Endometrial microvascular endothelial cells (primary cell): ENCODE results near the gene KLF5. TPM values are rescaled to one million over a fixed set of nuclear protein-coding genes. Genes with fewer than 3 reads are reported as not detected.

Experiments
- in situ Hi-C: cut with HindIII; loops from 2 replicates; pipeline ENCODE4 v1.10.0; 2017; ENCODE audit warnings: low sequenced_read_pairs, low pct_unique_long_range_greater_than_20kb; ENCODE audit errors: inconsistent ontology term
- total RNA-seq: library from RNA; depleted of rRNA; stranded (reverse); fragments of >200 nt; gene quantifications from one replicate; pipeline ENCODE4 v1.2.3, GENCODE V29; 2015; ENCODE audit errors: inconsistent ontology term

KLF5 gene
- total RNA-seq, 1 donor from 2014 or later, result 1.1 TPM

GRCh38 chr13:73109288-73109899 lies 50.6 kb downstream of the KLF5 start:
- in situ Hi-C loops, result no loop called here

DNA sequence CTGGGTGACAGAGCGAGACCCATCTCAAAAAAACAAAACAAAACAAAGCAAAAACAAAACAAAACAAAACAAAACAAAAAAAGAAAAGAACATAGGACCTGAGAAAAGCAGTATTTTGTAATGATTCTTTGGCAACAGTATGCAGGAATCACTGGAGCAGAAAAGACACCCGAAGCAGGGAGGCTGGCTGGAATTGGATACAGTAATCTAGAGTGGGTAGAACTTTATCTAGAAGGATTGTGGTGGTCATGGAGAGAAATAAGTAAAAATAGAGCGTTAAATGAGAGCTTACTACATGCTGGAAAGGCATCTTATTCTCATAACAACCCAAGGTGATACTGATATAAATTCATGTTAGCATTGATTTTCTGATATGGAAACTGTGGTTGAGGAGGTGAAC lies 51.2 kb downstream of the KLF5 start:
- in situ Hi-C loops, result no loop called here

- in situ Hi-C loops, result no loop called here
Observed at GRCh38 chr13:73110814-73111213, 52.0 kb downstream of the KLF5 start.

DNA sequence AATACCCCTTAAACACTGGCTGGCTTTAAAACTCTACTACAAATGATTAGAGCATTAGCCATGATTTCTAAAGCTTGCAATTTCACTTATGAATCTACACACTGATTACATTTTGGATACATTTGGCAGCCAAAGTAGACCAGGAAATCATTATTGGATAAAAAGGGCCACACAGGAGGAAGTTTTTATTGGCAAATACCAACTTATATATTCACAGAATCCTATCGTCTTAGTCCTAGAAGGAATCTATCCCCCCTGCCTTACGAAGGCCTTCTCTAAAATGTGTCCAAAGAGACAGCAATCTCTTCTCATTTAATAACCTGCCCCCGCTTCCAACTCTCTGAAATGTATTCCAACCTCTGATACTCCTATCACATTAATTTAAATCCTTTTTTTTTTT lies 52.5 kb downstream of the KLF5 start:
- in situ Hi-C loops, result no loop called here

DNA sequence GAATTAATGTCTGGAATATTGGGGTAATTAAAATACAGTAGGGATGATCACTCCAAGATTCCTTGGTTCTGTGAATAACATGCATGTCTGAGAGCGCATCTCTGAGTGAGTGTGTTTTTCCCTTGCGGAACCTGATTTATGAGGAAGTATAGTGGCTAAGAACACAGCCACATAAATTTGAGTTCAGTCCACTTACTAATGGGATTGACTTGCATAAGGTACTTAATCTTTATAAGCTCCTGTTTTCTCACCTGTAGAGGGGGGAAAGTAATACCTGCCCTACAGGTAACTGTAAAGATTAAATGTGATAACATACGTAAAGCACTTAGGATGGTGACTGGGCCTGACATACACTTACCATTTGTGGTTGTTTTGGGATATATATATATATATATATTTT lies 60.8 kb downstream of the KLF5 start:
- in situ Hi-C loops, result no loop called here
